Stimulated activated CD4-positive, alpha-beta T cell treated with anti-CD3 and anti-CD28 coated beads, Interleukin-4, amount 100 ng/mL, for 4 hours (primary cell): Measurements from ENCODE around the gene ADCYAP1R1.
"Not testable (repeated sequence)": the region's sequence is repeated elsewhere in the genome, so short reads cannot be mapped to it uniquely, and the experiment has no call there.

Source experiments
- DNase-seq, 2 experiments: peaks; one replicate each; pipeline ENCODE4 v3.0.0-alpha.2; 2020

Gene ADCYAP1R1

DNA sequence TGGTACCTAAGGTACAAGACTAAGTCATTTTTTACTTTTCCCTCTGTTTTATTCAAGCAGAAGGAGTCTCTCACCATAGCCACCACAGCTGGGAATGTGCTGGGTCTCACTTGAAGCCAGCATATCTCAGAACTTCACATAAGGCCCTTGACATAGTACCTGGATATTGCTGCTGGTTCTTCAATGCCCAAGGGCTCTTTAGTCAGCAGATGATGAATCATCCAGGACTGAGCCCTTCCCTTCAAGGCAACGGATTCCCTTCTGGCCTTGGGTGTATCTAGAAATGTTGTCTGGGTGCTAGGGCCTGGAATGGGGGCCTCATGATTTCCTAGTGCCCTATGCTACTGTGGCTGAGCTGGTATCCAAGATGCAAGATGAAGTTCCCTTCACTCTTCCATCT, 93.9 kb downstream of the ADCYAP1R1 start:
- DNase-seq: no peak

DNA sequence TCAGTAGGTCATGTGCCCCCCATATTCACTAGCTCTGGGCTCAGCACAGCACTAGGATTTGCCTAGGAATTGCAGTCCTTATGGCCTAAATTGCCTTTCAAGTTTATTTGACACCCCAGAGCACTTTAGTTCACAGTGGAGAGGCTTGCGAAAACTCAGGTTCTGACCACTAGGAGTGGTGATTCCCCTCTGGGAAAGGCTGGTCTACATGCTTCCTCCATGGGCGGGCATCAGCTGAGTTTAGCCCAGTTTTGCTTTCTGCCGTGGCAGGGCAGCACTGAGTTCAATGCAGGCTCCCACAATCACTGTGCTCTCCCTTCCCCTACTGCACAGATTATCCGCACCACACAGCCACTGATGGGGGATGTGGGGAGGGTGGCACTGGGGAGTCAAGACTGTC, 94.4 kb downstream of the ADCYAP1R1 start:
- DNase-seq: no peak

DNA sequence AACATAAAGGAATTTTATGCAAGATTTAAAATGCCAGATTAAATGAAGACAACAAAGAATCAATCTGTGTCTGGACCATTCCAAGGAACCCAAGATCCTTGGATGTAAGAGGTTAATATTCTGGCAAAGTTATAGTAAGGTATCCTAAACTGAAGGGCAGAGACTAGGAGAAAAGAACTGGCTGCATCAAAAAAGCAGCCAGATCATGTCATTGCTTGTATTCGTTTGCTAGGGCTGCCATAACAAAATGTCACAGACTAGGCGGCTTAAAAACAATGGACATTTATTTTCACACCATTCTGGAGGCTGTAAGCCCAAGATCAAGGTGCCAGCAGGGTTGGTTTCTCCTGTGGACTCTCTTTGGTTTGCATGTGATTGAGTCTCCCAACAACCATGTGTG, 99.7 kb downstream of the ADCYAP1R1 start:
- DNase-seq: no peak

DNA sequence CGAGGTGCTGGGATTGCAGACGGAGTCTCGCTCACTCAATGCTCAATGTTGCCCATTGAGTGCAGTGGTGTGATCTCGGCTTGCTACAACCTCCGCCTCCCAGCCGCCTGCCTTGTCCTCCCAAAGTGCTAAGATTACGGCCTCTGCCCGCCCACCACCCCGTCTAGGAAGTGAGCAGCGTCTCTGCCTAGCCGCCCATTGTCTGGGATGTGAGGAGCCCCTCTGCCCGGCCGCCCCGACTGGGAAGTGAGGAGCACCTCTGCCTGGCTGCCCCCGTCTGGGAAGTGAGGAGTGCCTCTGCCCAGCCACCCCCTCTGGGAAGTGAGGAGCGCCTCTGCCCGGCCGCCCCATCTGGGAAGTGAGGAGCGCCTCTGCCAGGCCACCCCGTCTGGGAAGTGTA, 101.2 kb downstream of the ADCYAP1R1 start:
- not testable (repeated sequence) for DNase-seq

DNA sequence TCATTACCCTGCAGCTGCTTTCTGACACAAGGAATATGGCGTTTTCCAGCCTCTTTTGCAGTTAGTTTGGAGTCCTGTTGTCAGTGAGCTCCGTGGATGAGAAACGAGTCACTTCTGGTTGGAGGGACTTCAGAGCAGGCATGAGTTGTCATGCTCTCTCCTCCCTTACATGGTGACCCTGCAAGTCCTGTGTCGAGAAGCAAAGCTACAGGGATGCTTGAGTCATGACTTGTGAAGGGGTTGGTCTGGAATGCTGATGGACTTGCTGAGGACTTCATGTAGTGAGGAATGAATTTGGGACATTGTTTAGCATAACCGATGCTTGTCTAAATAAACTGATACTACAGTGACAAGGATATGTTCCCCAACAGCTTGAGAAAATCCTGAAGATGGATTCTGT, 108.8 kb downstream of the ADCYAP1R1 start:
- DNase-seq: no peak
